Measurements from ENCODE around the gene PTBP1. TPM values are rescaled to one million over a fixed set of nuclear protein-coding genes. Genes with fewer than 3 reads are reported as not detected.
A peak's percentile ranks its signal among the peaks of the same experiment; 100 is the strongest.

Gene PTBP1
- total and polyA plus RNA-seq, 2 experiments from 2014 or later, result 539 to 632 TPM

- Histone ChIP-seq H3K9me2 (ENCODE audit: insufficient read depth) (no peaks in the 10 kb centered on the region), H3K27ac (ENCODE audit: low read depth) (no peak within 1 kb of the TSS), H3K27me3 (ENCODE audit: insufficient read depth) (peaks cover 28% of the 10 kb centered on the region), H2AFZ (no peak within 1 kb of the TSS), H3K4me2 (peak within 1 kb of the TSS; percentile 64; the same call in 1 of the 2 replicates), H3F3A (replicated peaks; ENCODE audit: low read depth) (peaks cover 22% of the 10 kb centered on the region), H3K79me2 (replicated peaks; ENCODE audit: insufficient read depth) (no peaks in the 10 kb centered on the region), H3K4me1 (ENCODE audit: insufficient read depth) (no peaks in the 10 kb centered on the region), H3K36me3 (ENCODE audit: insufficient read depth) (no peaks in the 10 kb centered on the region), H3K4me3 (peak within 1 kb of the TSS; percentile 52), H4K20me1 (replicated peaks; ENCODE audit: insufficient read depth) (no peaks in the 10 kb centered on the region)
- Mint-ChIP-seq H3K4me1 (no peaks in the 10 kb centered on the region), H3K27ac (no peak within 1 kb of the TSS), H3K36me3 (ENCODE audit: low read depth) (no peaks in the 10 kb centered on the region), H3K27me3 (ENCODE audit: insufficient read depth, low read depth, poor library complexity) (peaks cover 22% of the 10 kb centered on the region), H3K9me3 (no peaks in the 10 kb centered on the region; the same call in 2 of the 3 replicates), H3K4me3 (peak within 1 kb of the TSS; percentile 32; the same call in 2 of the 3 replicates)
- DNase-seq (ENCODE audit: low spot score) (no peak), ATAC-seq (no peak)
- TF ChIP-seq, protein P1, sequence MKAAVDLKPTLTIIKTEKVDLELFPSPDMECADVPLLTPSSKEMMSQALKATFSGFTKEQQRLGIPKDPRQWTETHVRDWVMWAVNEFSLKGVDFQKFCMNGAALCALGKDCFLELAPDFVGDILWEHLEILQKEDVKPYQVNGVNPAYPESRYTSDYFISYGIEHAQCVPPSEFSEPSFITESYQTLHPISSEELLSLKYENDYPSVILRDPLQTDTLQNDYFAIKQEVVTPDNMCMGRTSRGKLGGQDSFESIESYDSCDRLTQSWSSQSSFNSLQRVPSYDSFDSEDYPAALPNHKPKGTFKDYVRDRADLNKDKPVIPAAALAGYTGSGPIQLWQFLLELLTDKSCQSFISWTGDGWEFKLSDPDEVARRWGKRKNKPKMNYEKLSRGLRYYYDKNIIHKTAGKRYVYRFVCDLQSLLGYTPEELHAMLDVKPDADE (IDR thresholded peaks at IDR 0.05), result no peak
- TF ChIP-seq REST (IDR thresholded peaks at IDR 0.05; ENCODE audit: unreplicated experiment) (no peak), POLR2AphosphoS5 (IDR thresholded peaks at IDR 0.05; ENCODE audit: low read depth) (no peak), STAT1 (IDR thresholded peaks at IDR 0.05; ENCODE audit: unreplicated experiment) (no peak), CREB1 (CRISPR knock-in tag; IDR thresholded peaks at IDR 0.05; ENCODE audit: low read depth) (no peak), NANOG (IDR thresholded peaks at IDR 0.05; ENCODE audit: borderline replicate concordance) (no peak), ZNF114 (CRISPR knock-in tag; IDR thresholded peaks at IDR 0.05) (no peak), EZH2phosphoT487 (IDR thresholded peaks at IDR 0.05; ENCODE audit: unreplicated experiment) (no peak), CTCF (conservative IDR thresholded peaks at IDR 0.05; ENCODE audit: low read depth in 2 of 2) (no peak), ZNF331 (CRISPR knock-in tag; IDR thresholded peaks at IDR 0.05; ENCODE audit: low read depth) (no peak), JUNB (IDR thresholded peaks at IDR 0.05; ENCODE audit: unreplicated experiment) (no peak), EZH2 (IDR thresholded peaks at IDR 0.05; ENCODE audit: low read depth, unreplicated experiment) (no peak)
- TF ChIP-seq, protein P2, sequence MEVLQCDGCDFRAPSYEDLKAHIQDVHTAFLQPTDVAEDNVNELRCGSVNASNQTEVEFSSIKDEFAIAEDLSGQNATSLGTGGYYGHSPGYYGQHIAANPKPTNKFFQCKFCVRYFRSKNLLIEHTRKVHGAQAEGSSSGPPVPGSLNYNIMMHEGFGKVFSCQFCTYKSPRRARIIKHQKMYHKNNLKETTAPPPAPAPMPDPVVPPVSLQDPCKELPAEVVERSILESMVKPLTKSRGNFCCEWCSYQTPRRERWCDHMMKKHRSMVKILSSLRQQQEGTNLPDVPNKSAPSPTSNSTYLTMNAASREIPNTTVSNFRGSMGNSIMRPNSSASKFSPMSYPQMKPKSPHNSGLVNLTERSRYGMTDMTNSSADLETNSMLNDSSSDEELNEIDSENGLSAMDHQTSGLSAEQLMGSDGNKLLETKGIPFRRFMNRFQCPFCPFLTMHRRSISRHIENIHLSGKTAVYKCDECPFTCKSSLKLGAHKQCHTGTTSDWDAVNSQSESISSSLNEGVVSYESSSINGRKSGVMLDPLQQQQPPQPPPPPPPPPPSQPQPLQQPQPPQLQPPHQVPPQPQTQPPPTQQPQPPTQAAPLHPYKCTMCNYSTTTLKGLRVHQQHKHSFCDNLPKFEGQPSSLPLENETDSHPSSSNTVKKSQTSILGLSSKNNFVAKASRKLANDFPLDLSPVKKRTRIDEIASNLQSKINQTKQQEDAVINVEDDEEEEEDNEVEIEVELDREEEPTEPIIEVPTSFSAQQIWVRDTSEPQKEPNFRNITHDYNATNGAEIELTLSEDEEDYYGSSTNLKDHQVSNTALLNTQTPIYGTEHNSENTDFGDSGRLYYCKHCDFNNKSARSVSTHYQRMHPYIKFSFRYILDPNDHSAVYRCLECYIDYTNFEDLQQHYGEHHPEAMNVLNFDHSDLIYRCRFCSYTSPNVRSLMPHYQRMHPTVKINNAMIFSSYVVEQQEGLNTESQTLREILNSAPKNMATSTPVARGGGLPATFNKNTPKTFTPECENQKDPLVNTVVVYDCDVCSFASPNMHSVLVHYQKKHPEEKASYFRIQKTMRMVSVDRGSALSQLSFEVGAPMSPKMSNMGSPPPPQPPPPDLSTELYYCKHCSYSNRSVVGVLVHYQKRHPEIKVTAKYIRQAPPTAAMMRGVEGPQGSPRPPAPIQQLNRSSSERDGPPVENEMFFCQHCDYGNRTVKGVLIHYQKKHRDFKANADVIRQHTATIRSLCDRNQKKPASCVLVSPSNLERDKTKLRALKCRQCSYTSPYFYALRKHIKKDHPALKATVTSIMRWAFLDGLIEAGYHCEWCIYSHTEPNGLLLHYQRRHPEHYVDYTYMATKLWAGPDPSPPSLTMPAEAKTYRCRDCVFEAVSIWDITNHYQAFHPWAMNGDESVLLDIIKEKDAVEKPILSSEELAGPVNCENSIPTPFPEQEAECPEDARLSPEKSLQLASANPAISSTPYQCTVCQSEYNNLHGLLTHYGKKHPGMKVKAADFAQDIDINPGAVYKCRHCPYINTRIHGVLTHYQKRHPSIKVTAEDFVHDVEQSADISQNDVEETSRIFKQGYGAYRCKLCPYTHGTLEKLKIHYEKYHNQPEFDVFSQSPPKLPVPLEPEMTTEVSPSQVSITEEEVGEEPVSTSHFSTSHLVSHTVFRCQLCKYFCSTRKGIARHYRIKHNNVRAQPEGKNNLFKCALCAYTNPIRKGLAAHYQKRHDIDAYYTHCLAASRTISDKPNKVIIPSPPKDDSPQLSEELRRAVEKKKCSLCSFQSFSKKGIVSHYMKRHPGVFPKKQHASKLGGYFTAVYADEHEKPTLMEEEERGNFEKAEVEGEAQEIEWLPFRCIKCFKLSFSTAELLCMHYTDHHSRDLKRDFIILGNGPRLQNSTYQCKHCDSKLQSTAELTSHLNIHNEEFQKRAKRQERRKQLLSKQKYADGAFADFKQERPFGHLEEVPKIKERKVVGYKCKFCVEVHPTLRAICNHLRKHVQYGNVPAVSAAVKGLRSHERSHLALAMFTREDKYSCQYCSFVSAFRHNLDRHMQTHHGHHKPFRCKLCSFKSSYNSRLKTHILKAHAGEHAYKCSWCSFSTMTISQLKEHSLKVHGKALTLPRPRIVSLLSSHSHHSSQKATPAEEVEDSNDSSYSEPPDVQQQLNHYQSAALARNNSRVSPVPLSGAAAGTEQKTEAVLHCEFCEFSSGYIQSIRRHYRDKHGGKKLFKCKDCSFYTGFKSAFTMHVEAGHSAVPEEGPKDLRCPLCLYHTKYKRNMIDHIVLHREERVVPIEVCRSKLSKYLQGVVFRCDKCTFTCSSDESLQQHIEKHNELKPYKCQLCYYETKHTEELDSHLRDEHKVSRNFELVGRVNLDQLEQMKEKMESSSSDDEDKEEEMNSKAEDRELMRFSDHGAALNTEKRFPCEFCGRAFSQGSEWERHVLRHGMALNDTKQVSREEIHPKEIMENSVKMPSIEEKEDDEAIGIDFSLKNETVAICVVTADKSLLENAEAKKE (CRISPR knock-in tag; IDR thresholded peaks at IDR 0.05), result no peak
Measured at GRCh38 chr19:858868-859843, 61.9 kb downstream of the PTBP1 start, which contains the start of gene CFD. Gene CFD (plus strand): TSS chr19:859664. CDS start chr19:859690, 26 bp downstream.
